K562 (cell line): Measurements from ENCODE around the gene CMSS1. TPM values are rescaled to one million over a fixed set of nuclear protein-coding genes. Genes with fewer than 3 reads are reported as not detected.

Experiments
- GTF2E2 ChIP-seq: fragments of 200-800 bp; sonication (Bioruptor generic); IDR thresholded peaks from 2 replicates; pipeline ENCODE4 v1.6.1; 2016; ENCODE audit warnings: missing genetic modification characterization, missing compliant biosample characterization
- PHTF2 ChIP-seq: fragments of 250-450 bp; sonication (Bioruptor Pico); IDR thresholded peaks from 2 replicates; pipeline ENCODE4 v1.5.0; 2021; ENCODE audit warnings: mild to moderate bottlenecking
- RNF2 ChIP-seq: sonication (generic); IDR thresholded peaks from 2 replicates; pipeline ENCODE4 v1.6.1; 2016
- ZNF668 ChIP-seq: fragments of 250-450 bp; sonication (Bioruptor Pico); IDR thresholded peaks from 2 replicates; pipeline ENCODE4 v1.8.0; 2022; ENCODE audit warnings: mild to moderate bottlenecking, inconsistent platforms
- polyA plus RNA-seq, 8 experiments: library from polyadenylated mRNA; depleted of rRNA in 4 of 8; stranded (reverse) in 5 of 8; unstranded in 3 of 8; fragments of >200 nt; fragmentation: Nextera tagmentation in 2 of 8; fragmentation: Illumina TruSeq in 1 of 8; extraction: Ambion mirVana in 2 of 8; extraction: Trizol in 1 of 8; gene quantifications; 2 replicates each; pipeline versions ENCODE4 v1.2.1 to v1.2.3, GENCODE V29; 2011 to 2014; ENCODE audit warnings: inconsistent platforms in 1 of 8, missing spikeins in 1 of 8
- total RNA-seq, 7 experiments: library from RNA; depleted of rRNA in 6 of 7; stranded (reverse); fragments of >200 nt in 6 of 7; fragmentation: Illumina TruSeq in 2 of 7; extraction: Trizol in 2 of 7; gene quantifications; 2 replicates each; pipeline versions ENCODE4 v1.2.1 to v1.2.3, GENCODE V29; 2011 to 2021; ENCODE audit warnings: low replicate concordance in 1 of 7
- TF ChIP-seq, protein P1 (sequence below): fragments of 250-450 bp; sonication (Bioruptor Pico); IDR thresholded peaks from 2 replicates; pipeline ENCODE4 v1.9.0; 2021; ENCODE audit warnings: mild to moderate bottlenecking, inconsistent platforms
- TF ChIP-seq, protein P2 (sequence below): sonication (generic); formaldehyde crosslinking; IDR thresholded peaks from 2 replicates; pipeline ENCODE4 v1.8.0; 2022; ENCODE audit warnings: mild to moderate bottlenecking, missing genetic modification reagents, borderline replicate concordance

Gene CMSS1
- total and polyA plus RNA-seq, 9 of the 15 experiments (the other 6 are each of a cell fraction or from before 2014, with no cell fraction given): 46.9 to 109 (median 72.3) TPM

DNA sequence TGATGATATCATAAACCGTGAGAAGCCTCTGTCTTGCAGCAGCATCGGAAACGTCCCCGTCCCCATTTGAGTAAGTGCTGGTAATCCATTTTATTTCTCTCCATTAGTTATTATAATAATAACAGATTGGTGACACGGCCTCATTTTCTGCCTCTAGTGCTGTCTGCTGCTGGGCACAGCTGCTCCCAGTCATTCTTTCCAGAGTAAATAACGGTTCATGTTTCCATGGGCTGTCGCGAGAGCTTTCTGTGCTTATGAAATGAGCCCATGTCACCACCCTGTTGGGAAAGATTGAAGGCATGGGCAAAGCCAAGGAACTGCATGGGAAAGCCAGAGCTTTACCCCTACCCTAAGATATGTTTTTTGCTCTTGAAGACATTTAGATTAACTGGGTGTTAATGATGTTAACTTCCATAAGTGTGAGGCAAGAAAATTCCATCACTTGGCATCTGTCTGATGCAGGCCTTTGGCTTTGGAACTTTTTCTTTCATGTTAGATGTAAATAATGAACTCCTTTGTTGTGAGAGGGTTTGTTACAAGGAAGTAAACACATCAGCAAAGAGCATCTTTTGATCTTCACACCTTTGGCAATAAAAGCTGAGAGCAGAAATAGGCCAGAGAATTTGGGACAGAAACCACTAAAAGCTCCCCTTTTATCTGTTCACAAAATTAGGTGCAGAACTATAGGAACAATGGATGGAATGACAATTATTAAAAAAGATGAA lies 154.9 kb downstream of the CMSS1 start (continued):
- TF ChIP-seq, protein P1, sequence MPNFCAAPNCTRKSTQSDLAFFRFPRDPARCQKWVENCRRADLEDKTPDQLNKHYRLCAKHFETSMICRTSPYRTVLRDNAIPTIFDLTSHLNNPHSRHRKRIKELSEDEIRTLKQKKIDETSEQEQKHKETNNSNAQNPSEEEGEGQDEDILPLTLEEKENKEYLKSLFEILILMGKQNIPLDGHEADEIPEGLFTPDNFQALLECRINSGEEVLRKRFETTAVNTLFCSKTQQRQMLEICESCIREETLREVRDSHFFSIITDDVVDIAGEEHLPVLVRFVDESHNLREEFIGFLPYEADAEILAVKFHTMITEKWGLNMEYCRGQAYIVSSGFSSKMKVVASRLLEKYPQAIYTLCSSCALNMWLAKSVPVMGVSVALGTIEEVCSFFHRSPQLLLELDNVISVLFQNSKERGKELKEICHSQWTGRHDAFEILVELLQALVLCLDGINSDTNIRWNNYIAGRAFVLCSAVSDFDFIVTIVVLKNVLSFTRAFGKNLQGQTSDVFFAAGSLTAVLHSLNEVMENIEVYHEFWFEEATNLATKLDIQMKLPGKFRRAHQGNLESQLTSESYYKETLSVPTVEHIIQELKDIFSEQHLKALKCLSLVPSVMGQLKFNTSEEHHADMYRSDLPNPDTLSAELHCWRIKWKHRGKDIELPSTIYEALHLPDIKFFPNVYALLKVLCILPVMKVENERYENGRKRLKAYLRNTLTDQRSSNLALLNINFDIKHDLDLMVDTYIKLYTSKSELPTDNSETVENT: no peak
- TF ChIP-seq, protein P2, sequence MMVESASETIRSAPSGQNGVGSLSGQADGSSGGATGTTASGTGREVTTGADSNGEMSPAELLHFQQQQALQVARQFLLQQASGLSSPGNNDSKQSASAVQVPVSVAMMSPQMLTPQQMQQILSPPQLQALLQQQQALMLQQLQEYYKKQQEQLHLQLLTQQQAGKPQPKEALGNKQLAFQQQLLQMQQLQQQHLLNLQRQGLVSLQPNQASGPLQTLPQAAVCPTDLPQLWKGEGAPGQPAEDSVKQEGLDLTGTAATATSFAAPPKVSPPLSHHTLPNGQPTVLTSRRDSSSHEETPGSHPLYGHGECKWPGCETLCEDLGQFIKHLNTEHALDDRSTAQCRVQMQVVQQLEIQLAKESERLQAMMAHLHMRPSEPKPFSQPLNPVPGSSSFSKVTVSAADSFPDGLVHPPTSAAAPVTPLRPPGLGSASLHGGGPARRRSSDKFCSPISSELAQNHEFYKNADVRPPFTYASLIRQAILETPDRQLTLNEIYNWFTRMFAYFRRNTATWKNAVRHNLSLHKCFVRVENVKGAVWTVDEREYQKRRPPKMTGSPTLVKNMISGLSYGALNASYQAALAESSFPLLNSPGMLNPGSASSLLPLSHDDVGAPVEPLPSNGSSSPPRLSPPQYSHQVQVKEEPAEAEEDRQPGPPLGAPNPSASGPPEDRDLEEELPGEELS (CRISPR knock-in tag): no peak
- no peak for TF ChIP-seq GTF2E2 (tag)
- TF ChIP-seq PHTF2 (CRISPR knock-in tag): no peak
- TF ChIP-seq RNF2: no peak
- TF ChIP-seq ZNF668 (CRISPR knock-in tag): no peak
